Measurements from ENCODE around the gene TMCO4.

TMCO4 gene

DNA sequence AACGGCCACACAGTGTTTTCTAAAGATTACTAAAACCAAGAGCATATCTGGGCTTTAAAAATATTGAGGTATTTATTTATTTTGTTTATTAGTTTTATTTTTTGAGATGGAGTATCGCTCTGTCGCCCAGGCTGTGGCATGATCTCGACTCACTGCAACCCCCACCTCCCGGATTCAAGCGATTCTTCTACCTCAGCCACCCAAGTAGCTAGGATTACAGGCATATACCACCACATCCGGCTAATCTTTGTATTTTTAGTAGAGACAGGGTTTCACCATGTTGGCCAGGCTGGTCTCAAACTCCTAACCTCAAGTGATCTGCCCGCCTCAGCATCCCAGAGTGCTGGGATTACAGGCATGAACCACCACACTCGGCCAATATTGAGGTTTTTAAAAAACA is 23.9 kb downstream of the TMCO4 start (continued):
- TF ChIP-seq OSR1 (CRISPR knock-in tag; IDR thresholded peaks at IDR 0.05): no peak
- TF ChIP-seq TCF4 (CRISPR knock-in tag; IDR thresholded peaks at IDR 0.05; ENCODE audit: borderline replicate concordance): no peak
- no peak for TF ChIP-seq RARB (CRISPR knock-in tag; IDR thresholded peaks at IDR 0.05)
- TF ChIP-seq TOX (CRISPR knock-in tag; IDR thresholded peaks at IDR 0.05; ENCODE audit: borderline replicate concordance): no peak
- TF ChIP-seq PPARA (CRISPR knock-in tag; IDR thresholded peaks at IDR 0.05; ENCODE audit: borderline replicate concordance): no peak
- no peak for TF ChIP-seq ZNF8 (CRISPR knock-in tag; IDR thresholded peaks at IDR 0.05)
- TF ChIP-seq, protein P1, sequence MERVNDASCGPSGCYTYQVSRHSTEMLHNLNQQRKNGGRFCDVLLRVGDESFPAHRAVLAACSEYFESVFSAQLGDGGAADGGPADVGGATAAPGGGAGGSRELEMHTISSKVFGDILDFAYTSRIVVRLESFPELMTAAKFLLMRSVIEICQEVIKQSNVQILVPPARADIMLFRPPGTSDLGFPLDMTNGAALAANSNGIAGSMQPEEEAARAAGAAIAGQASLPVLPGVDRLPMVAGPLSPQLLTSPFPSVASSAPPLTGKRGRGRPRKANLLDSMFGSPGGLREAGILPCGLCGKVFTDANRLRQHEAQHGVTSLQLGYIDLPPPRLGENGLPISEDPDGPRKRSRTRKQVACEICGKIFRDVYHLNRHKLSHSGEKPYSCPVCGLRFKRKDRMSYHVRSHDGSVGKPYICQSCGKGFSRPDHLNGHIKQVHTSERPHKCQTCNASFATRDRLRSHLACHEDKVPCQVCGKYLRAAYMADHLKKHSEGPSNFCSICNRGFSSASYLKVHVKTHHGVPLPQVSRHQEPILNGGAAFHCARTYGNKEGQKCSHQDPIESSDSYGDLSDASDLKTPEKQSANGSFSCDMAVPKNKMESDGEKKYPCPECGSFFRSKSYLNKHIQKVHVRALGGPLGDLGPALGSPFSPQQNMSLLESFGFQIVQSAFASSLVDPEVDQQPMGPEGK (CRISPR knock-in tag; IDR thresholded peaks at IDR 0.05; ENCODE audit: borderline replicate concordance): no peak

DNA sequence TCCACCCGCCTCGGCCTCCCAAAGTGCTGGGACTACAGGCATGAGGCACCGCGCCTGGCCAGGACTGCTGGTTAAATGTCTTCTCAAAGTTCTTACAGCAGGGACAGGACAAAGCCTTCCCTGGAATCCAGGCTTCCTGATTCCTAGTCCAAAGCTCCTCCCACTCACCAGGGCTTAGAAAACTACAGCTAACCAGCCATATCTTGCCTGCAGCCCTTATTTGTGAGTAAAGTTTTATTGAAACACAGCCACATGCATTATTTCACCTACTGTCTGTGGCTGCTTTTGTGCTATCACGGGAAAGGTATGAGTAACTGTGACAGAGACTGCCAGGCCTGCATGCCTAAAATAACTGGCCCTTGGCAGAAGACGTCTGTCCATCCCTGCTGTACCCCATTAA is 24.4 kb downstream of the TMCO4 start:
- ATAC-seq: no peak; the same call in 2 of the 3 replicates
- TF ChIP-seq PPARA (CRISPR knock-in tag; IDR thresholded peaks at IDR 0.05; ENCODE audit: borderline replicate concordance) (no peak), ZFP3 (CRISPR knock-in tag; IDR thresholded peaks at IDR 0.05) (no peak), TOX (CRISPR knock-in tag; IDR thresholded peaks at IDR 0.05; ENCODE audit: borderline replicate concordance) (no peak), CSDC2 (CRISPR knock-in tag; IDR thresholded peaks at IDR 0.05) (no peak), ZFP30 (CRISPR knock-in tag; IDR thresholded peaks at IDR 0.05) (no peak), SNAI2 (CRISPR knock-in tag; IDR thresholded peaks at IDR 0.05) (no peak), ARNTL (CRISPR knock-in tag; IDR thresholded peaks at IDR 0.05; ENCODE audit: borderline replicate concordance, low read depth) (no peak)
- TF ChIP-seq, protein P1 (CRISPR knock-in tag; IDR thresholded peaks at IDR 0.05; ENCODE audit: borderline replicate concordance): no peak
- TF ChIP-seq, protein P2, sequence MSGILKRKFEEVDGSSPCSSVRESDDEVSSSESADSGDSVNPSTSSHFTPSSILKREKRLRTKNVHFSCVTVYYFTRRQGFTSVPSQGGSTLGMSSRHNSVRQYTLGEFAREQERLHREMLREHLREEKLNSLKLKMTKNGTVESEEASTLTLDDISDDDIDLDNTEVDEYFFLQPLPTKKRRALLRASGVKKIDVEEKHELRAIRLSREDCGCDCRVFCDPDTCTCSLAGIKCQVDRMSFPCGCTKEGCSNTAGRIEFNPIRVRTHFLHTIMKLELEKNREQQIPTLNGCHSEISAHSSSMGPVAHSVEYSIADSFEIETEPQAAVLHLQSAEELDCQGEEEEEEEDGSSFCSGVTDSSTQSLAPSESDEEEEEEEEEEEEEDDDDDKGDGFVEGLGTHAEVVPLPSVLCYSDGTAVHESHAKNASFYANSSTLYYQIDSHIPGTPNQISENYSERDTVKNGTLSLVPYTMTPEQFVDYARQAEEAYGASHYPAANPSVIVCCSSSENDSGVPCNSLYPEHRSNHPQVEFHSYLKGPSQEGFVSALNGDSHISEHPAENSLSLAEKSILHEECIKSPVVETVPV (CRISPR knock-in tag; IDR thresholded peaks at IDR 0.05): no peak

DNA sequence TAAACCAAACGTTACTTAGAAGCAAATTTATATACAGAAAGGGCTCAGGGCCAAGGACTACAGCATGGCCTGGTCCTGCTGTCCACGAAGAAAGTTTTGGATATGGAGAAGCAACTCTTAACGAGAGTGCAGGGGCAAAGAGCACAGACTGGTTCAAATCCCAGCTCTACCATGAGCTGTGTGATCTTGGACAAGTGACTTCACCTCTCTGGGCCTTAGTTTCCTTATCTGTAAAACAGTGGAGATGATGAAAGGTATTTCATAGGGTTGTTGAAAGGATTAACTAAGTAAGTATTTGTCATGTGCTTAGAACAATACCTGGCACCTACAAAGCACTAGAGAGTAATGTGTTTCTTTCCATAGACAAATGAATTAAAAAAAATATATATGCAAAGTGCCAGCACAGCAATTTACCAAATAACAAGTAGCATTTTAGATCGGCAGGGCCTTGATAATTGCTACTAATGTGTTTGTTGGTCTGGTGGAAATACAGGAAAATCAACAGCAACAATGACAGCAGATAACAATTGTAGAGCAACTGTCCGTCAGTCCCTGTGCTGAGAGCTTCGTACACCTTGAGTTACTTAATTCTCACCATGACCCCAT is 25.4 kb downstream of the TMCO4 start:
- no peak for ATAC-seq

More for the DNA sequence above, 25.4 kb downstream of the TMCO4 start:
- TF ChIP-seq ISL1 (CRISPR knock-in tag; IDR thresholded peaks at IDR 0.05) (no peak), ARNTL (CRISPR knock-in tag; IDR thresholded peaks at IDR 0.05; ENCODE audit: borderline replicate concordance, low read depth) (no peak), ESRRG (CRISPR knock-in tag; IDR thresholded peaks at IDR 0.05) (no peak), BACH2 (CRISPR knock-in tag; IDR thresholded peaks at IDR 0.05; ENCODE audit: borderline replicate concordance) (no peak), TOX (CRISPR knock-in tag; IDR thresholded peaks at IDR 0.05; ENCODE audit: borderline replicate concordance) (no peak), ZNF8 (CRISPR knock-in tag; IDR thresholded peaks at IDR 0.05) (no peak), ZNF565 (CRISPR knock-in tag; conservative IDR thresholded peaks at IDR 0.05; ENCODE audit: low read depth) (no peak), OSR1 (CRISPR knock-in tag; IDR thresholded peaks at IDR 0.05) (no peak), RARB (CRISPR knock-in tag; IDR thresholded peaks at IDR 0.05) (no peak), ZC3H10 (CRISPR knock-in tag; IDR thresholded peaks at IDR 0.05) (no peak), ZFP3 (CRISPR knock-in tag; IDR thresholded peaks at IDR 0.05) (no peak), TCF4 (CRISPR knock-in tag; IDR thresholded peaks at IDR 0.05; ENCODE audit: borderline replicate concordance) (no peak)
- TF ChIP-seq, protein P3, sequence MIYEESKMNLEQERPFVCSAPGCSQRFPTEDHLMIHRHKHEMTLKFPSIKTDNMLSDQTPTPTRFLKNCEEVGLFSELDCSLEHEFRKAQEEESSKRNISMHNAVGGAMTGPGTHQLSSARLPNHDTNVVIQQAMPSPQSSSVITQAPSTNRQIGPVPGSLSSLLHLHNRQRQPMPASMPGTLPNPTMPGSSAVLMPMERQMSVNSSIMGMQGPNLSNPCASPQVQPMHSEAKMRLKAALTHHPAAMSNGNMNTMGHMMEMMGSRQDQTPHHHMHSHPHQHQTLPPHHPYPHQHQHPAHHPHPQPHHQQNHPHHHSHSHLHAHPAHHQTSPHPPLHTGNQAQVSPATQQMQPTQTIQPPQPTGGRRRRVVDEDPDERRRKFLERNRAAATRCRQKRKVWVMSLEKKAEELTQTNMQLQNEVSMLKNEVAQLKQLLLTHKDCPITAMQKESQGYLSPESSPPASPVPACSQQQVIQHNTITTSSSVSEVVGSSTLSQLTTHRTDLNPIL (CRISPR knock-in tag; IDR thresholded peaks at IDR 0.05; ENCODE audit: low read depth): no peak
- TF ChIP-seq, protein P2 (CRISPR knock-in tag; IDR thresholded peaks at IDR 0.05): no peak
- TF ChIP-seq, protein P4, sequence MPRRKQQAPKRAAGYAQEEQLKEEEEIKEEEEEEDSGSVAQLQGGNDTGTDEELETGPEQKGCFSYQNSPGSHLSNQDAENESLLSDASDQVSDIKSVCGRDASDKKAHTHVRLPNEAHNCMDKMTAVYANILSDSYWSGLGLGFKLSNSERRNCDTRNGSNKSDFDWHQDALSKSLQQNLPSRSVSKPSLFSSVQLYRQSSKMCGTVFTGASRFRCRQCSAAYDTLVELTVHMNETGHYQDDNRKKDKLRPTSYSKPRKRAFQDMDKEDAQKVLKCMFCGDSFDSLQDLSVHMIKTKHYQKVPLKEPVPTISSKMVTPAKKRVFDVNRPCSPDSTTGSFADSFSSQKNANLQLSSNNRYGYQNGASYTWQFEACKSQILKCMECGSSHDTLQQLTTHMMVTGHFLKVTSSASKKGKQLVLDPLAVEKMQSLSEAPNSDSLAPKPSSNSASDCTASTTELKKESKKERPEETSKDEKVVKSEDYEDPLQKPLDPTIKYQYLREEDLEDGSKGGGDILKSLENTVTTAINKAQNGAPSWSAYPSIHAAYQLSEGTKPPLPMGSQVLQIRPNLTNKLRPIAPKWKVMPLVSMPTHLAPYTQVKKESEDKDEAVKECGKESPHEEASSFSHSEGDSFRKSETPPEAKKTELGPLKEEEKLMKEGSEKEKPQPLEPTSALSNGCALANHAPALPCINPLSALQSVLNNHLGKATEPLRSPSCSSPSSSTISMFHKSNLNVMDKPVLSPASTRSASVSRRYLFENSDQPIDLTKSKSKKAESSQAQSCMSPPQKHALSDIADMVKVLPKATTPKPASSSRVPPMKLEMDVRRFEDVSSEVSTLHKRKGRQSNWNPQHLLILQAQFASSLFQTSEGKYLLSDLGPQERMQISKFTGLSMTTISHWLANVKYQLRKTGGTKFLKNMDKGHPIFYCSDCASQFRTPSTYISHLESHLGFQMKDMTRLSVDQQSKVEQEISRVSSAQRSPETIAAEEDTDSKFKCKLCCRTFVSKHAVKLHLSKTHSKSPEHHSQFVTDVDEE (CRISPR knock-in tag; IDR thresholded peaks at IDR 0.05): no peak
- TF ChIP-seq, protein P1 (CRISPR knock-in tag; IDR thresholded peaks at IDR 0.05; ENCODE audit: borderline replicate concordance): no peak
